ENCODE measurements around the gene SFT2D3.

GRCh38 chr2:127663566-127664064 is 37.7 kb upstream of the SFT2D3 start:
- TF ChIP-seq CTCF (IDR thresholded peaks at IDR 0.05; ENCODE audit: low read depth, low read length, poor library complexity, severe bottlenecking) (no peak), EZH2phosphoT487 (IDR thresholded peaks at IDR 0.05; ENCODE audit: borderline replicate concordance, low read length) (no peak)
